HepG2 (cell line): Measurements from ENCODE around the gene NUDT9.

Experiments used
- ATF2 ChIP-seq: sonication (generic); formaldehyde crosslinking; IDR thresholded peaks from 2 replicates; pipeline ENCODE4 v1.4.0; 2020; ENCODE audit warnings: missing genetic modification reagents
- CTCF ChIP-seq: sonication (generic); formaldehyde crosslinking; IDR thresholded peaks from 2 replicates; pipeline ENCODE4 v1.5.0; 2020; ENCODE audit warnings: mild to moderate bottlenecking, missing genetic modification reagents, moderate library complexity
- EZH2 ChIP-seq: conservative IDR thresholded peaks from 2 replicates; pipeline ENCODE4 v1.6.1; 2012; ENCODE audit warnings: mild to moderate bottlenecking, low read depth, low read length, moderate library complexity
- MEIS1 ChIP-seq: sonication (generic); formaldehyde crosslinking; IDR thresholded peaks from 2 replicates; pipeline ENCODE4 v1.9.0; 2021; ENCODE audit warnings: mild to moderate bottlenecking, missing genetic modification reagents, moderate library complexity, borderline replicate concordance
- POLR2A ChIP-seq, 2 experiments: IDR thresholded peaks; 2 replicates each; pipeline ENCODE4 v1.6.1; 2011; ENCODE audit warnings: low read depth in 2 of 2, low read length in 2 of 2, mild to moderate bottlenecking in 1 of 2, moderate library complexity in 1 of 2; ENCODE audit not compliant: insufficient read depth in 1 of 2
- RAD21 ChIP-seq: fragments of 450-650 bp; formaldehyde crosslinking; IDR thresholded peaks from 2 replicates; pipeline ENCODE4 v1.5.0; 2020; ENCODE audit warnings: mild to moderate bottlenecking
- RNF2 ChIP-seq: fragments of 450-650 bp; conservative IDR thresholded peaks from 2 replicates; pipeline ENCODE4 v1.6.1; 2016; ENCODE audit warnings: low read depth
- TAF1 ChIP-seq: sonication (generic); formaldehyde crosslinking; IDR thresholded peaks from 2 replicates; pipeline ENCODE4 v1.4.0; 2020; ENCODE audit warnings: missing genetic modification reagents
- ZNF10 ChIP-seq: sonication (generic); formaldehyde crosslinking; IDR thresholded peaks from 2 replicates; pipeline ENCODE4 v1.4.0; 2020; ENCODE audit warnings: mild to moderate bottlenecking, low read depth, missing genetic modification reagents, borderline replicate concordance
- ZNF207 ChIP-seq: fragments of 450-650 bp; IDR thresholded peaks from 2 replicates; pipeline ENCODE4 v1.6.1; 2016; ENCODE audit warnings: antibody characterized with exemption, borderline replicate concordance
- ZNF704 ChIP-seq: sonication (generic); formaldehyde crosslinking; IDR thresholded peaks from 2 replicates; pipeline ENCODE4 v1.8.1; 2023; ENCODE audit warnings: mild to moderate bottlenecking, inconsistent platforms, moderate library complexity, missing genetic modification reagents, borderline replicate concordance
- ZSCAN31 ChIP-seq: sonication (generic); formaldehyde crosslinking; IDR thresholded peaks from 2 replicates; pipeline ENCODE4 v1.5.0; 2020; ENCODE audit warnings: low read depth, mild to moderate bottlenecking, missing genetic modification reagents

- TF ChIP-seq ZNF704 (CRISPR knock-in tag) (no peak), TAF1 (CRISPR knock-in tag) (no peak), ATF2 (CRISPR knock-in tag) (no peak), POLR2A (IDR thresholded peaks at IDR 0.05; ENCODE audit: insufficient read depth in 1 of 2, low read depth in 2 of 2, low read length in 2 of 2) (no peak), RAD21 (no peak), RNF2 (no peak), ZSCAN31 (CRISPR knock-in tag) (no peak), CTCF (no peak), ZNF207 (no peak), EZH2 (no peak), MEIS1 (CRISPR knock-in tag) (no peak), ZNF10 (no peak)
These were observed 54.6 kb downstream of the NUDT9 start for GRCh38 chr4:87476934-87477333.
